MM.1S (cell line): ENCODE data around the gene HGS.

ENCODE experiments used
- CTCF ChIP-seq: fragments of 300-600 bp; sonication (generic); IDR thresholded peaks from 2 replicates; pipeline ENCODE4 v1.5.1; 2016; ENCODE audit warnings: antibody characterized with exemption, low read length, mixed read lengths
- EZH2phosphoT487 ChIP-seq: fragments of 300-600 bp; sonication (generic); IDR thresholded peaks from 2 replicates; pipeline ENCODE4 v1.6.1; 2018; ENCODE audit warnings: antibody characterized with exemption, low read length

- TF ChIP-seq CTCF (no peak), EZH2phosphoT487 (no peak)
Observed at GRCh38 chr17:81662002-81662401, 21.8 kb upstream of the HGS start.
